Pancreas (tissue), 10 donors: ENCODE results near the gene NMT1. TPM values are rescaled to one million over a fixed set of nuclear protein-coding genes. Genes with fewer than 3 reads are reported as not detected.
A peak's percentile ranks its signal among the peaks of the same experiment; 100 is the strongest.

Experiments used
- ATAC-seq, 4 donors: fragments of 200-7000 bp; cut with Tn5 transposase; one replicate each; pipeline versions ENCODE4 v1.8.0 to v1.9.1; 2020; ENCODE audit warnings: mild to moderate bottlenecking in 4 of 4, moderate library complexity in 4 of 4
- DNase-seq, 6 donors: peaks; one replicate each; pipeline ENCODE4 v3.0.0-alpha.2; 2020
- FAIRE-seq: peaks from 2 replicates; lab custom pipeline; 2012; peaks lifted over from hg19 to GRCh38; lab: Jason Lieb, UNC
- H3K27ac ChIP-seq, 4 donors: fragments of 200-600 bp; sonication (generic); 1 replicate in 3 of 4; 2 replicates in 1 of 4; pipeline versions ENCODE4 v1.5.0 to v1.8.0; 2020
- H3K27me3 ChIP-seq, 4 donors: fragments of 200-600 bp; one replicate each; pipeline ENCODE4 v1.8.0; 2021
- H3K36me3 ChIP-seq, 3 donors: fragments of 200-600 bp; sonication (generic) in 1 of 3; one replicate each; pipeline versions ENCODE4 v1.5.0 to v1.8.0; 2020 to 2021
- H3K4me1 ChIP-seq, 3 donors: fragments of 200-600 bp; one replicate each; pipeline ENCODE4 v1.8.0; 2021
- H3K4me3 ChIP-seq, 4 donors: fragments of 200-600 bp; sonication (generic) in 2 of 4; one replicate each; pipeline versions ENCODE4 v1.5.0 to v1.8.0; 2020 to 2021
- H3K9me3 ChIP-seq, 4 donors: fragments of 200-600 bp; one replicate each; pipeline ENCODE4 v1.8.0; 2021
- whole genome bisulfite sequencing, 2 donors: extraction: QIAGEN DNeasy Blood & Tissue Kit; methylation state at CpG; one replicate each; pipeline ENCODE4 v1.1.7; 2013; 5-methylcytosine and 5-hydroxymethylcytosine counted together
- intact Hi-C, 3 donors: fragments of 100-400 bp; cut with DNase I; formaldehyde crosslinking; loops; one replicate each; pipeline versions ENCODE4 v1.11.1 to v1.14.2; 2022
- polyA plus RNA-seq, 2 donors: library from polyadenylated mRNA; stranded (reverse); fragments of 200-250 nt; gene quantifications; one replicate each; pipeline ENCODE4 v1.2.3, GENCODE V29; 2013
- total RNA-seq, 6 donors: library from RNA; stranded (reverse); fragmentation: NEBNext Ultra II Directional in 4 of 6; extraction: Animal tissue kit (Norgen Biotek cat#: 25700) in 4 of 6; gene quantifications; one replicate each; pipeline versions ENCODE4 v1.2.1 to v1.2.4, GENCODE V29; 2021 to 2023
- TF ChIP-seq, protein P1 (sequence below), 4 donors: fragments of 200-600 bp; sonication (generic) in 3 of 4; IDR thresholded peaks; one replicate each; pipeline versions ENCODE4 v1.5.0 to v1.8.0; 2021; ENCODE audit warnings: antibody characterized with exemption in 4 of 4
- donor health status: healthy with polysubstance abuse.
- donor health status: DM: no; HTN: no; CAD: no; lungs with moderate emphysema.
- donor health status: DM: no; HTN: no; CAD: no.
- donor health status: control.
- donor health status: control.
- donor health status: Bipolar disorder and iron deficiency.
- donor health status: DM: yes; HTN: yes; CAD: no.
- donor health status: DM: no; HTN: no; CAD: no.
- donor health status: DM: no; HTN: no; CAD: no.
- donor health status: DM: yes; HTN: yes; CAD: no.

The NMT1 gene
- total and polyA plus RNA-seq, 8 donors = 27.0 to 66.5 (median 39.8) TPM

GRCh38 chr17:45114117-45114932, 53.2 kb downstream of the NMT1 start:
- intact Hi-C loops = loop anchor here in 1 of 3 donors (10.0 kb wide), 2 partner anchors 190 to 340 kb away; no protein-coding TSS in a partner anchor
- no peak overlapping the region for H3K27ac ChIP-seq
- TF ChIP-seq, protein P1, sequence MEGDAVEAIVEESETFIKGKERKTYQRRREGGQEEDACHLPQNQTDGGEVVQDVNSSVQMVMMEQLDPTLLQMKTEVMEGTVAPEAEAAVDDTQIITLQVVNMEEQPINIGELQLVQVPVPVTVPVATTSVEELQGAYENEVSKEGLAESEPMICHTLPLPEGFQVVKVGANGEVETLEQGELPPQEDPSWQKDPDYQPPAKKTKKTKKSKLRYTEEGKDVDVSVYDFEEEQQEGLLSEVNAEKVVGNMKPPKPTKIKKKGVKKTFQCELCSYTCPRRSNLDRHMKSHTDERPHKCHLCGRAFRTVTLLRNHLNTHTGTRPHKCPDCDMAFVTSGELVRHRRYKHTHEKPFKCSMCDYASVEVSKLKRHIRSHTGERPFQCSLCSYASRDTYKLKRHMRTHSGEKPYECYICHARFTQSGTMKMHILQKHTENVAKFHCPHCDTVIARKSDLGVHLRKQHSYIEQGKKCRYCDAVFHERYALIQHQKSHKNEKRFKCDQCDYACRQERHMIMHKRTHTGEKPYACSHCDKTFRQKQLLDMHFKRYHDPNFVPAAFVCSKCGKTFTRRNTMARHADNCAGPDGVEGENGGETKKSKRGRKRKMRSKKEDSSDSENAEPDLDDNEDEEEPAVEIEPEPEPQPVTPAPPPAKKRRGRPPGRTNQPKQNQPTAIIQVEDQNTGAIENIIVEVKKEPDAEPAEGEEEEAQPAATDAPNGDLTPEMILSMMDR (IDR thresholded peaks at IDR 0.05) = no peak

DNA sequence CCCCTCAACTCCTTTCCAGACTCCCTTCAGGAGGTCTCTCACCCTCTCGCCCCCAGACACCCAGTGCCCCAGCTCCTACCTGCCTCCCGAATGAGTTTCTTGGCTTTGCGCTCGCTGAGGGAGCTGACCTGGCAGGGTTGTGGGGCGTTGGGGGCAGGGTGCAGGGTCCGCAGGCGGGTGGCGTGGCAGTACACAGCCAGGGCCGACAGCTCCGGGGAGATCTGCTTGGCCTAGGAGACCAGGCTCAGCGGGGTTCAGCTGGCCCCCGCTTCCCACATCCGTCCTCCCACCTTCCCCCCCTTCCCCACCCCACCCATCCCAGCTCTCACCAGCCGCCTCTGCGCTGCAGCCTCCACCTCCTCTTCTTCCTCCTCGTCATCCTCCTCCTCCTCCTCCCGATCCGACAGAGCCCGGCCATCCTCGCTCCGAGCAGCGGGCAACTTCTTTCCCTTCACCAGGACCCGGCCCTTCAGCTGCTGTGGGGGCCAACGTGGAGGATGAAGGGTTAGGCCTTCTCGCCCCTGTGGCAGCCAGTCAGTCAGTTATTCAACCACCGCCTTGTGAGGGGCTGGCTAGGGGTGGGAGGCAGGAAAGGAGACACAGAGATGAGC, 54.0 kb downstream of the NMT1 start:
- ATAC-seq = no peak
- TF ChIP-seq, protein P1 (IDR thresholded peaks at IDR 0.05) = no peak
- WGBS, 2 donors = 84 to 85% methylated on average over 24 to 26 of the region's 26 CpGs

More at GRCh38 chr17:45114117-45114932, 53.2 kb downstream of the NMT1 start:
- Histone ChIP-seq H3K4me3 (no peak overlapping the region), H3K36me3 (no peaks in the 10 kb centered on the region), H3K4me1 (no peaks in the 10 kb centered on the region), H3K9me3 (no peaks in the 10 kb centered on the region), H3K27me3 (no peaks in the 10 kb centered on the region)
- ATAC-seq (no peak), FAIRE-seq (no peak), DNase-seq (peak in 1 of 6 donors; percentile 16)
- 81 to 85% methylated on average over 19 of the region's 19 CpGs for WGBS, 2 donors

DNA sequence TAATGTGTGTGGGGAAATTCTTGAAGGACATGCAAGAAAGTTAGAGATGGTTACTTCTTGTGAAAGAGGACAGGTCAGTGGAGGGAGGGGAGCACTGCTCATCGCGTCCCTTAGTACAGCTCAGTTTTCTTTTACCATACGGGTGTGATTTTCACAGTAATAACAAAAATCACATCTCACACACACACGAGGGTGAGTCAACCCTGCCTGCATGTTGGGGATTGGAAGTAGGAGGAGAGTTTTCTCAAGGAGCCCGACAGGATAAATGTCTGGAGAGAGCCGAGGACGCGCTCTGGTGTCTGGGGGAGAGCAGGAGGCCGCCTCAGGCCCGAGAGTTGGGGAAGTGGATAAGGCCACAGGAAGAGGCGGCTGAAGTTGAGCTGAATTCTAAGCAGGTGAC, 54.8 kb downstream of the NMT1 start:
- no peaks in the 10 kb centered on the region for H3K27me3 ChIP-seq
- no peaks in the 10 kb centered on the region for H3K9me3 ChIP-seq
- DNase-seq (no peak), ATAC-seq (no peak), FAIRE-seq (no peak)
- H3K4me1 ChIP-seq = no peaks in the 10 kb centered on the region
- H3K27ac ChIP-seq = no peak overlapping the region
- TF ChIP-seq, protein P1 (IDR thresholded peaks at IDR 0.05) = no peak
- H3K4me3 ChIP-seq = no peak overlapping the region
- H3K36me3 ChIP-seq = no peaks in the 10 kb centered on the region
- intact Hi-C loops = loop anchor here in 1 of 3 donors (10.0 kb wide), 2 partner anchors 191 to 341 kb away; no protein-coding TSS in a partner anchor
- WGBS, 2 donors = 72 to 82% methylated on average over 11 of the region's 11 CpGs

More for the DNA sequence above, 54.0 kb downstream of the NMT1 start:
- DNase-seq (no peak), FAIRE-seq (no peak)
- Histone ChIP-seq H3K4me1 (no peaks in the 10 kb centered on the region), H3K4me3 (no peak overlapping the region), H3K27me3 (no peaks in the 10 kb centered on the region), H3K36me3 (no peaks in the 10 kb centered on the region), H3K9me3 (no peaks in the 10 kb centered on the region), H3K27ac (no peak overlapping the region)
- intact Hi-C loops = loop anchor here in 1 of 3 donors (10.0 kb wide), 2 partner anchors 190 to 340 kb away; no protein-coding TSS in a partner anchor

GRCh38 chr17:45116434-45117016, 55.4 kb downstream of the NMT1 start:
- ATAC-seq = no peak
- Histone ChIP-seq H3K4me3 (no peak overlapping the region), H3K27ac (no peak overlapping the region), H3K9me3 (no peaks in the 10 kb centered on the region), H3K4me1 (no peaks in the 10 kb centered on the region), H3K36me3 (no peaks in the 10 kb centered on the region), H3K27me3 (no peaks in the 10 kb centered on the region)
- no peak for FAIRE-seq
- WGBS, 2 donors = 88% methylated on average over 10 of the region's 10 CpGs
- intact Hi-C loops = loop anchor here in 1 of 3 donors (10.0 kb wide), 2 partner anchors 192 to 342 kb away; no protein-coding TSS in a partner anchor
- TF ChIP-seq, protein P1 (IDR thresholded peaks at IDR 0.05) = no peak
- DNase-seq = no peak
